Ishikawa (cell line): Measurements from ENCODE around the gene SIVA1.
A peak's percentile ranks its signal among the peaks of the same experiment; 100 is the strongest.

Source experiments
- CEBPB ChIP-seq: IDR thresholded peaks from 2 replicates; pipeline ENCODE4 v1.6.1; 2012
- CREB1 ChIP-seq: IDR thresholded peaks from 2 replicates; pipeline ENCODE4 v1.6.1; 2012; ENCODE audit warnings: low read depth
- EGR1 ChIP-seq: IDR thresholded peaks from 2 replicates; pipeline ENCODE4 v1.6.1; 2012
- EP300 ChIP-seq: IDR thresholded peaks from 2 replicates; pipeline ENCODE4 v1.6.1; 2012; ENCODE audit warnings: borderline replicate concordance
- FOXM1 ChIP-seq: IDR thresholded peaks from 2 replicates; pipeline ENCODE4 v1.6.1; 2012; ENCODE audit warnings: low read depth, borderline replicate concordance
- NFIC ChIP-seq: IDR thresholded peaks from 2 replicates; pipeline ENCODE4 v1.6.1; 2012
- RAD21 ChIP-seq: IDR thresholded peaks from 2 replicates; pipeline ENCODE4 v1.6.1; 2012; ENCODE audit warnings: low read depth
- TAF1 ChIP-seq: IDR thresholded peaks from 2 replicates; pipeline ENCODE4 v1.6.1; 2012; ENCODE audit warnings: low read depth, mild to moderate bottlenecking
- TCF12 ChIP-seq: IDR thresholded peaks from 2 replicates; pipeline ENCODE4 v1.6.1; 2012; ENCODE audit warnings: low read depth
- TEAD4 ChIP-seq: IDR thresholded peaks from 2 replicates; pipeline ENCODE4 v1.6.1; 2012
- YY1 ChIP-seq: IDR thresholded peaks from 2 replicates; pipeline ENCODE4 v1.6.1; 2012; ENCODE audit warnings: low read depth
- ZBTB7A ChIP-seq: IDR thresholded peaks from 2 replicates; pipeline ENCODE4 v1.6.1; 2012; ENCODE audit warnings: low read depth
- TF ChIP-seq, protein P1 (sequence below): IDR thresholded peaks from 2 replicates; pipeline ENCODE4 v1.6.1; 2012; ENCODE audit warnings: low read depth, mild to moderate bottlenecking
- TF ChIP-seq, protein P2 (sequence below): IDR thresholded peaks from 2 replicates; pipeline ENCODE4 v1.6.1; 2012
- TF ChIP-seq, protein P3 (sequence below): IDR thresholded peaks from 2 replicates; pipeline ENCODE4 v1.6.1; 2012

The SIVA1 gene

GRCh38 chr14:104784846-104785707, 32.1 kb downstream of the SIVA1 start:
- no peak for TF ChIP-seq TEAD4
- no peak for TF ChIP-seq FOXM1
- peak; percentile 72 for TF ChIP-seq NFIC
- TF ChIP-seq TAF1: no peak
- no peak for TF ChIP-seq EP300
- TF ChIP-seq, protein P1, sequence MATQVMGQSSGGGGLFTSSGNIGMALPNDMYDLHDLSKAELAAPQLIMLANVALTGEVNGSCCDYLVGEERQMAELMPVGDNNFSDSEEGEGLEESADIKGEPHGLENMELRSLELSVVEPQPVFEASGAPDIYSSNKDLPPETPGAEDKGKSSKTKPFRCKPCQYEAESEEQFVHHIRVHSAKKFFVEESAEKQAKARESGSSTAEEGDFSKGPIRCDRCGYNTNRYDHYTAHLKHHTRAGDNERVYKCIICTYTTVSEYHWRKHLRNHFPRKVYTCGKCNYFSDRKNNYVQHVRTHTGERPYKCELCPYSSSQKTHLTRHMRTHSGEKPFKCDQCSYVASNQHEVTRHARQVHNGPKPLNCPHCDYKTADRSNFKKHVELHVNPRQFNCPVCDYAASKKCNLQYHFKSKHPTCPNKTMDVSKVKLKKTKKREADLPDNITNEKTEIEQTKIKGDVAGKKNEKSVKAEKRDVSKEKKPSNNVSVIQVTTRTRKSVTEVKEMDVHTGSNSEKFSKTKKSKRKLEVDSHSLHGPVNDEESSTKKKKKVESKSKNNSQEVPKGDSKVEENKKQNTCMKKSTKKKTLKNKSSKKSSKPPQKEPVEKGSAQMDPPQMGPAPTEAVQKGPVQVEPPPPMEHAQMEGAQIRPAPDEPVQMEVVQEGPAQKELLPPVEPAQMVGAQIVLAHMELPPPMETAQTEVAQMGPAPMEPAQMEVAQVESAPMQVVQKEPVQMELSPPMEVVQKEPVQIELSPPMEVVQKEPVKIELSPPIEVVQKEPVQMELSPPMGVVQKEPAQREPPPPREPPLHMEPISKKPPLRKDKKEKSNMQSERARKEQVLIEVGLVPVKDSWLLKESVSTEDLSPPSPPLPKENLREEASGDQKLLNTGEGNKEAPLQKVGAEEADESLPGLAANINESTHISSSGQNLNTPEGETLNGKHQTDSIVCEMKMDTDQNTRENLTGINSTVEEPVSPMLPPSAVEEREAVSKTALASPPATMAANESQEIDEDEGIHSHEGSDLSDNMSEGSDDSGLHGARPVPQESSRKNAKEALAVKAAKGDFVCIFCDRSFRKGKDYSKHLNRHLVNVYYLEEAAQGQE: no peak
- no peak for TF ChIP-seq EGR1

DNA sequence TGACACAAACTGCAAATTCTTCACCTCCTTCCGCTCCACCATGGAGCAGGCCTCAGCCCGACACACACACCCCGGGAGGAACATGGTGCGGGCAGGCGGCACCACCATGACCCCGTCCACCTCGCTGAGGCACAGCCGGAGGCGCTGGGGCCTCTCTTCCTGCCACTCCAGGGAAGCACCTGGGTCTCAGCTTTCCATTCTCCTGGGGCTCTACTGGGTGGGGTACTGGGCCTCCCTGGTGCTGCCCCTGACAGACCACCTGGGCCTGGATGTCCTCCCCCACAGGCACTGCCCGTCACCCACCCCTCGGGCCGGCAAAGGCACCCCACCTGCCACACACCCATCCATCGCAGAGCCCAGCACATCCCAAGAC, 32.7 kb downstream of the SIVA1 start:
- TF ChIP-seq YY1 (no peak), NFIC (no peak), CREB1 (no peak), TAF1 (no peak), EGR1 (no peak), ZBTB7A (no peak)
- TF ChIP-seq, protein P1: no peak

- TF ChIP-seq, protein P1: no peak
- TF ChIP-seq EGR1: peak; percentile 43; the same call in 1 of the 2 replicates
Measured at GRCh38 chr14:104786091-104786586, 33.2 kb downstream of the SIVA1 start.

- TF ChIP-seq ZBTB7A (no peak), EGR1 (no peak), FOXM1 (no peak), CREB1 (no peak), CEBPB (no peak), RAD21 (no peak), YY1 (no peak), TAF1 (no peak), EP300 (no peak), TEAD4 (no peak), NFIC (no peak), TCF12 (no peak)
- TF ChIP-seq, protein P2, sequence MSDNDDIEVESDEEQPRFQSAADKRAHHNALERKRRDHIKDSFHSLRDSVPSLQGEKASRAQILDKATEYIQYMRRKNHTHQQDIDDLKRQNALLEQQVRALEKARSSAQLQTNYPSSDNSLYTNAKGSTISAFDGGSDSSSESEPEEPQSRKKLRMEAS: no peak
- TF ChIP-seq, protein P3, sequence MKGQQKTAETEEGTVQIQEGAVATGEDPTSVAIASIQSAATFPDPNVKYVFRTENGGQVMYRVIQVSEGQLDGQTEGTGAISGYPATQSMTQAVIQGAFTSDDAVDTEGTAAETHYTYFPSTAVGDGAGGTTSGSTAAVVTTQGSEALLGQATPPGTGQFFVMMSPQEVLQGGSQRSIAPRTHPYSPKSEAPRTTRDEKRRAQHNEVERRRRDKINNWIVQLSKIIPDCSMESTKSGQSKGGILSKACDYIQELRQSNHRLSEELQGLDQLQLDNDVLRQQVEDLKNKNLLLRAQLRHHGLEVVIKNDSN: no peak
- TF ChIP-seq, protein P1: no peak
Measured at GRCh38 chr14:104786726-104787675, 34.1 kb downstream of the SIVA1 start.
